Right renal cortex interstitium (tissue), 3 donors: ENCODE measurements around the gene MYRIP. TPM values are rescaled to one million over a fixed set of nuclear protein-coding genes. Genes with fewer than 3 reads are reported as not detected.

Experiments used
- DNase-seq, 3 donors: peaks; one replicate each; pipeline ENCODE4 v3.0.0-alpha.2; 2013; ENCODE audit warnings: low read depth in 3 of 3, low spot score in 2 of 3
- polyA plus RNA-seq, 3 donors: library from polyadenylated mRNA; unstranded; fragments of 120-200 nt; gene quantifications; one replicate each; pipeline ENCODE4 v1.2.1, GENCODE V29; 2013; ENCODE audit not compliant: insufficient read length in 3 of 3

Gene MYRIP
- polyA plus RNA-seq, 3 donors = 1.7 to 2.5 (median 2.1) TPM

DNA sequence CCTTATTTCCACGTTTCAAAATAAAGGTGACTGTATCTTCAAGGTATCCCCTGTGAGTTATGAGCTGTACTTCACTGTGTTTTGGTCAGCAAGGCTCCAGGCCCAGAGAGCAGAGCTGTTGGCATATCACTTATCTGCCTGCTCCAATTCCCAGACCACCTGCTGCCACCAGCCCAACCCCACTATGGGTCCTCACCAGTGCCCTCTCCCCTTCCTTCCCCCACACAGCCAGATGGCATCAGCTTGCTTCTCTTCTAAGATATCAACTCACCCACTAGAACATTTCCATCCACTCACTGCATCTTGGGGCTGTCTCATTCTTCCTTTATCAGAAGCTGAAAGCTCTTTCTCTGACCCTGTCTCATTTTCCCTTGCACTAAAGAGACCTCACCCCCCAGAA lies 363.2 kb downstream of the MYRIP start:
- DNase-seq = no peak

DNA sequence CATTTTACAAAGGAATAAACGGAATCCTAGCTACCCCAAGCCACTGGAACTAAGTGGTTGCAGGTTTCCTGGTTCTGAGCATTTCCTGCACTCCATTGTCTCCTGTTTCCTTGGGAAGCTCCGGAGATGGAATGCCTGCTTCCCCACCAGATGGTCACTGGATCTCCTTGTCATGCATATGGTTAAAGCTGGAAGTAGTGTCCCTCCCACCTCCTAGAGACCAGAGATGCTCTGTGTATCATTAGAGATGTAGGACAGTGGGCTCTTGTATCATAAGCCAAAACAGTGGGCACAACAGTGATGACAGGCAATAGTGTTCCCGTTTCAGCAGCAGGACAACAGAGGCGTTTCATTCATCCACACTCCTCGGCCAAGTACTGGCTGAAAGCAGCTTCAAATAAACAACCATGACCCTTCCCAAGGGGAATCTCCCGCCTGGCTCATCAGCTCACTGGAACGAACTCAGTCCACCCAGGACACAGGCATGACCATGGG lies 363.9 kb downstream of the MYRIP start:
- DNase-seq = no peak

DNA sequence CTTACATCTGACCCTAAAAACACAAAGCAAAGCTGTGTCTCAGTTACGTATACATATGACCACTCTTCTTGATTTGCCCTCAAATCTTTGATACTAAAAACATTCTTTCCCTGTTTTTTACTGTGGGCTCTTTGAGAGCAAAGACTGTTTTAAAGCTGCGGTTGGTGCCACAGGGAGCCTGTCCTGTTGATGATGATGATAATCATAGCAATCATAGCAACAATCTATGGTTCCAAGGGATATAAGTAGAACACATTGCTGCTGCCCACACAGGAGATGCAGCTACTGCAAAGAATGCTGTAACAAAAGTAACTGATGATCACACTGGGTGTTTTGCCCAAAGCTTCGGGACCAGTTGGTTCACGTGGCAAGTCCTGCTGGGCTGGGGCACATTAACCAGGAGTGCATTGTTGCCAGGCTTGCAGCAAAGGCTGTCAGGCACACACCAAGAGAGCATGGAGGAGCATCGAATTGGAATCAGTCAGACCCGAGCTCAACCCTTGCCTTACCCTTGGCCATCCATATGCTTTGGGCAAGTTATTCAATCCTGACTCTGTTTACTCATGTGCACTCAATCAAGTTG lies 368.7 kb downstream of the MYRIP start:
- no peak for DNase-seq

DNA sequence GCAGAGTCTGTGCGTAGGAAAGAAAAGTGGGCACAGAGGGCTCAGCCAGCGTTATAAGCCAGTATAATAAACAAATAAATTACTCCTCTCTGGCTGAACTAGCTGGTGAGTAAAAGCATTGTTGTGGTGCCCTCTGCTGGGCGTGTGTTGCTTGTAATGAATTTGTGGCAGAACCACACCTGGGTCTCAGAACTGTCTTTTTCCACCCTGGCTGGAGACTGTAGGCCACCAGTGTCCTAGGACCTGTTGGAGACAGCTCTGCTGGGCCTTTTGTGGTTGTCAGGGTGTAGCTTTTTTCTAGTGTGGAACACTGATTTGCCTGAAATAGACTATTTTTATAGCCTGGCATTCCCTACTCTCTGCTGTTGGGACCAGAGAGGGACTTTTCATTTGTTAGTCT lies 369.6 kb downstream of the MYRIP start:
- DNase-seq = peak; percentile 47 to 61 (median 60)

DNA sequence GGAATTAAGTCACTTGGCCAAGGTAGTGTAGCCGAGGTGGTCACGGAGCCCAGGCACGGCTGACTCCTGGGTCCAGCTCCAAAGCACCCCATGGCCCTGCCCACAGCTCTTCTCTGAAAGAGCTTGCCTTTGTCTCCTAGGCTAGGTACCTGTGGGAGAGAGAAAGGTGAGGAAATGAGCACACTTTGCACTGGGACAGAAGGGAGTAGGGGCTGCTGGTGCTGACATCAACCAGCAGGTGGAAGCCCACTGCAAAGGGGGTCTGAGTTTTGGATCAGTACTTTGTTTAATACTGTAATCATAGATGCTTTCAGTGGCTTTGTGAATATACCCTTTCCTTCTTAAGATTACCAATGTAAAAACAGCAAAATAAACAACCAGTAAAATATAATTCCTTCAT lies 371.8 kb downstream of the MYRIP start:
- no peak for DNase-seq

DNA sequence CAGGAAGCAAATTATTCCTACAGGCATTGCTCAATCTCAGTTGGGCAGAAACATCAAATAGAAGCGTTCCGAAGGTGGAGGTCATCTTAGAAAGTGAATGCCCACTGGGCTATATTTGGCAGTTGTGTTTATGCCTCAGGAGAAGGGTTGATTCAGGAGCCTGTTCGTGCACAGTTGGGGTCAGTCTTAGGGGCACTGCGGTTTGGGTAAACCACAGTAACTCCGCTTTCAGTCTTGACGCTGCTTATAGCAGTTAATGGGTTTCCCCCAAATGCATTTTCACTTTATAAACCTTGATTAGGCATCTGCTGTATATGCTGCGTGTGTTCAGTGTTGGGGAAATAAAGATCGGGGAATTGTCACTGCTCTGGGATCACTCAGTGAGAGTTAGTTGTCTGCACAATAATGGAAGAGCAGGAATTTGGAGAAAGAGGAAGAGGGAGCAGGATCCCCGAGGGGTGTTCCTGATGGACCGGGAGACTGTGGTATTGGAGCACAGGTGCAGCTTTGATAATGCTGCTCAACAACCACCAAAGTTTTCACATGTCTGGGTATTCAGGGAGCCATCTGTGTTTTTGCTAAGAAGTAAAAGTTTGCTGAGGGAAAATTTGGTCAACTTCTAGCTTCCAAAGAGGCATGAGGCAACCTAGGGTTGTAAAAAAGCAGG lies 375.8 kb downstream of the MYRIP start:
- DNase-seq = no peak

DNA sequence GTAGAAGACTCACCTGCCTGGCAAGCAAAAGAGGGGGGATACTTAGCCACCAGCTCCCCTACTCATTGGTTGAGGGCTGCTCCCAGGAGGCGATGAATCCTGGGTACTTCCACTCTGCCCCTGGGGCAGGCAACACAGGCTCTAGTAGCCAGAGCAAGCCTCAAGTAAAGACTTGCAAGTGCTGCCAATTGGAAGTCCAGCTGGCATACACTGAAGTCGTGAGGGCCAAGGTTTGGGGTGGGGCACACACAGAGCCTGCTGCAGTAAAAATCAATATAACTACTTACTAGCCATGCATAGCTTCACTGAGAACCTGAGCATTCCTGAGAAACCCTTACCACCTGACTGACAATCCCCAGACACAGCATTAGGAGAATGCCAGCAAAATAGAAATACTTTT lies 377.1 kb downstream of the MYRIP start:
- DNase-seq = no peak

DNA sequence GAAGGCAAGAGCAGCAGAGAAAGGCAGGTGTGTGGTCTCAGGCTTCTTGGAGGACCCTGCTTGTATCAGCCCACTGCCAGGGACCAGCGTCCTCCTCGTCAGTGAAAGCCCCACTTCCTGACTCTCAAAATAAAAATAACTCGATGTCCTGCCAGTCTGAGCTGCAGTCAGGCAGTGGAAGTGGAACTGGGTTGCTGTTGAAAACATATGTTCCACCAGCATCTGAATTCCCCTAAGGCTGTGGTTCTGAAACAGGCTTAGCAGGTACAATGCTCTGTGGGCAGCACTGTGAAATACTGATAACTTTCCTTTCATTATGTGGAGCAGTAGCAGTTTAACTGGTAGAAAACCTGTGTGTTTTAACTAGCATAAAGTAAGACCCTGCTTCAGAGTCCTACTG lies 378.5 kb downstream of the MYRIP start:
- no peak for DNase-seq

DNA sequence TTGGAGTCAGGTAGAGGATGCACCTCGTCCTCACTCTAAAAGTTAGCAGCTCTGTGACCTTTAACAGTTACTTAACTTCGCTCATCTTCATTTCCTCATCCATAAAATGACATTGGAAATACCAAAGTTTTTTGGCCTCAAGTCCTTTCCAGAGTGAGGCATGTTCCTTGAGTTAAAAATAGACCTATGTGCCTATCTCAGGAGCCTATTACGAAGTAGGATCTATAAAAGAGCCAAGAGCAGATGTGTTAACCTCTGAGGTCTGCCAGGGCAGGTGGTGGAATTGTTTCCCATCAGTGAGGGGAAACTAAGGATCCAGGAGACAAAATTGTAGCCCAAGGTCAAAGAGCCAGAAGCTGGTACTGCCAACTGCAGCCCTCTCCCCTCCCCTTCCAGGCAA lies 379.7 kb downstream of the MYRIP start:
- DNase-seq = no peak

DNA sequence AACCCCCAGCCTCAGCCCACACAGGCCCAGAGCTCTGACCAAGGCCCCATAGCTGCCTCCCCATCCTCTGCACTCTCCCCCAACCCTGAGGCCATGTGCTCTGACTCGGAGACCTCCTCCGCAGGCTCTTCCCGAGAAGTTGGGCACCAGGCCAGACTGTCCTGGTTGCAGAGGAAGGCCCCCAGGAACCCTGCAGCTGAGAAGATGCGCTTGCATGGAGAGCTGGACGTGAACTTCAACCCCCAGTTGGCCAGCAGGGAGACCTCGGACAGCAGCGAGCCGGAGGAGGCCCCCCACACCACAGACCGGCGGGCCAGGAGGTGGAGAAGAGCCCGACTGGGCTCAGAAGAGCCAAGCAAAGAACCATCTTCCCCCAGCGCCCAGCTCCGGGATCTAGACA lies 380.6 kb downstream of the MYRIP start:
- no peak for DNase-seq

DNA sequence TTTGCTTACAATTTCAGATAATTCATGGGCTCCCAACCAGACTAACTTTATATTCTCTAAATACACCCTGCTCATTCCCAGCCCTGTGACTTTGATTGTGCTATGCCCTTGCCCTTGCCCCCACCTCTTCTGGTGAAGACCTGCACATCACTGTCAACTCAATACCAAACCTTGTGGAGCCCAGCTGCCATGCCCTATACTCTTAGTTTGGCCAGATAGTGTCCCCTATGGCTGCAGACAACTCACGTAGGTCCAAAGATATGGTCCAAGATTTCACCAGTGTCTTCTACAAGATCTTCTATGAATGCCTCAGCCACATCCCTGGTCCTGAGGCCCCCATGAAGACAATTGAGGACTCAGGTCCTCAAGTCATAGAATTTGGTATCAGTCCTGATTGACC lies 381.8 kb downstream of the MYRIP start:
- no peak for DNase-seq

DNA sequence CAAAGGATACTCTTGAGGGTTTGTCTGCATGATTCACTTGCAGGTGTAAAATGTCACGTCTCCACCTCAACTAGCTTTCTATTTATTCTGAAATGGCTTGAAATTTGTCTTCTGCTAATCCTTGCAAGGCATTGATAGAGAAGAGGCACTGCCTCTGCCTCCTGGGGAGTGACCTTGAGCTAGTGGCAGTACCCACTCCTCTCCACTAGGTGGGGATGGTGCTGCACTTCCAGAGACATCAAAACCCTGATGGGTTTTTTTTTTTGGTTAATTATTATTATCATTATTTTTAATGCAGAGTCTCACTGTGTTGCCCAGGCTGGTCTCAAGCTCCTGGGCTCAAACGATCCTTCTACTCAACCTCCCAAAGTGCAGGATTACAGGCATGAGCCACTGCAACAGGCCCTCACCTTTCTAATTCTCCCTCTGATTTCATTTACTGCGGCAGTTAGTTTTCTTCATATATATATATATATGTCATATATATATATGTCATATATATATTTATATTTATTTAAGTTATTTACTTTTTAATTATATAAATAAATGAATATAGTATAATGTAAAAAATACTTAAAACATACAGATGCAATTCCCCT lies 382.5 kb downstream of the MYRIP start:
- DNase-seq = no peak

DNA sequence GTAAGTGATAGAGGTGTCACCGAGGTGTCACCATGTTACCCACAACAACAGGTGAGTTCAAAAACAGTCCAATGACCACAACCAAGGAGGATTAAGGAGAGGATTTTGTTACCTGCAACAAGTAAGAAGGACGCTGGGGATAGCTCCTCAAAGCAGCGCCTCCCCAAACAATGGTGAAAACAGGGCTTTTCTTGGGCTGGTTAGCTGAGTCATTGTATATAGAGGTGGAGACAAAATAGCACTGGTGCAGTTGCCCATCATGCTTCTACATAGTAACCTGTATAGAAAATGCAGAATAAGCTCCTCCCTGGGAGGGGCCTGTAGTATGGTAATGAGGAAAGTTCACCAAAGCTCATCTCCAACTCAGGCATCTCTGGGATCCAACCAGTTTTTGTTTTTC lies 383.2 kb downstream of the MYRIP start:
- DNase-seq = no peak

DNA sequence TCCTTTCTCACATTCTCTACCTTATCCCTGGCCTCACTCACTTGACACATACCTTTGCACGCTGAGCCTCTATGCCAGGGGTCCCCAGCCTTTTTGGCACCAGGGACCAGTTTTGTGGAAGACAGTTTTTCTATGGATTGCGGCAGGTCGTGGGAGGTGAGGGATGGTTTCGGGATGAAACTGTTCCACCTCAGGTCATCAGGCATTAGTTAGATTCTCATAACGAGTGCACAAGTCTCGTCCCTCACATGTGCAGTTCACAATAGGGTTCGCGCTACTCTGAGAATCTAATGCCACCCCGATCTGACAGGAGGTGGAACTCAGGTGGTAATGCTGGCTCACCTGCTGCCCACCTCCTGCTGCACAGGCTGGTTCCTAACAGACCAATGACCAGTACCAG lies 387.6 kb downstream of the MYRIP start:
- DNase-seq = no peak

DNA sequence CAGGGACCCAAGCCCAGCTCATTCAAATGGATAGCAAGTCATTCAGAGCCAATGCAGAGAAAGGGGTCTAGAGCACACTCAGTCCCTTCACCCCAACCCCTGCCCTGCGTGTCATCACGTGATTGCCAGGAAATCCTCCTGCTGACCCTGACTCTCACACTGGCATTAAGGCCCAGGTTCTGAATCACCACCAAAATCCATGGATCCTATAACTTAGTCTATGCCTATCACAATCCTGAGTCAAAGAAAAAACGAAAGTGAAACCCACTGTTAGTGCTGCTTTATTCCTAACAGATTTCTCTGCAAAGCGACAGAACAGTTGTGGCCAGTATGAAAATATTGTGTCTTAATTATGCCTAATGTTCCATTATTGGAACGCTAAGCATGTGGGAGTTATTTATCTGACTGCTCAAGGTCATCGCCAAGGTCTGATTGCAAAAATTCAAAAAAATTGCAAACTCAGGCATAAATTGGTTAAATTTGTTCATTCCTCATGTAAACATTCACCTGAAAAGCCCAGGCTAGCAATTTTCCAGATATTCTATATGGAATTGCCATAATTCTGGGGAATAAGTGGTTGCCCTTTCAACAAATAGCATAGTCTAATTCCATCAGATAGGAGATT lies 391.4 kb downstream of the MYRIP start:
- no peak for DNase-seq

DNA sequence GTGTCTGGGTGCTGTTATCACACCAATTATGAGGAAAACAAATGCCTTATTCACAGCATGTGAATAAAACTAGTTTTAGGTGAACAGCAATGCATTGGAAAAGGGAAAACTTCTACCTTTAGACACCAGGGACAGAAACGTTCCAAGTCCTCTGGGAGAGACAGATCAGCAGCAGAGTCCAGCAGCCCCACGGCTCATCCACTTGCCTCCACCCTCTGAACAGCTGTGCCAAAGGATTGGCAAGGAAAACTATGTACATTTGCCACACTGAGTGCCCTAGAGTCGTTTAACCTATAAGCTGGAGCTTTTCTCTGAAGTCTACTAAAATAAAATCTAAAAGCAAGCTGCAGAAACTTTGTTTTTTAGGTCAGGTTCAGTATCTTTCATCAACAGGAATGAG lies 392.4 kb downstream of the MYRIP start:
- no peak for DNase-seq

DNA sequence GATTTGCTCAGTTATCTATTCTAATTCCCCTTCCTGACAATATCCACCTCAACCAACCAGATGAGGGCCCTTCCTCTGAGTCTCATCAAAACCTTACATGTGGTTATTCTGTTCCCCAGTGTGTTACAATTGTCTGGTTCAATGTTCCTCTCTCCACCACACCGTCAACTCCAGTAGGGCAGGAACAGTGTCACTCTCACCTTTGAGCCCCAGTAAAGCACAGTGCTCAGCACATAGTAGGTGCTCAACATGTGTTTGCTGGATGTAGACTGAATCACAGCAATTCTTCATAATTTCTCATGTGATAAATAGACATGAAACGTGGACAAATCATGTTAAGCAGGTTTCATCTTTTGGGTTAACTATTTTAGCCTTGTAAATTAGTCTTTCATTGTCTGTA lies 397.1 kb downstream of the MYRIP start:
- no peak for DNase-seq

DNA sequence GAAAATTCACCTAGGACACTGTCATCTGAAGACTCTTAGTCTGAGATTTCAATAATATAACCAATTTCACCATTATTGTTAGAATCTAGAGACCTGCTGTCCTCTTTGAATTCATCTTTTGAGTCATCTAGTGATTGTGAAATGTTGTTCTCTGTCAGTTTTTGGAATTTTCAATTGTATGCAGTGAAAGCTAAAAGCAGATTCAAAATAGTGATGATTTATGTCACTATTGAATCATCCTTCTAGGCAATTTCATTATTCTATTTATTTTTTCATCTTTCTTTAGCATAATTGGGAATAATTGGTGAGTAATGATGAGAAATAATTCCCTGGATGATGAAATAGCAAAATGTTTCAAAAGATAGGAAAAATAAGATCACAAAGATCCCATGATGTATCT lies 398.4 kb downstream of the MYRIP start:
- no peak for DNase-seq

DNA sequence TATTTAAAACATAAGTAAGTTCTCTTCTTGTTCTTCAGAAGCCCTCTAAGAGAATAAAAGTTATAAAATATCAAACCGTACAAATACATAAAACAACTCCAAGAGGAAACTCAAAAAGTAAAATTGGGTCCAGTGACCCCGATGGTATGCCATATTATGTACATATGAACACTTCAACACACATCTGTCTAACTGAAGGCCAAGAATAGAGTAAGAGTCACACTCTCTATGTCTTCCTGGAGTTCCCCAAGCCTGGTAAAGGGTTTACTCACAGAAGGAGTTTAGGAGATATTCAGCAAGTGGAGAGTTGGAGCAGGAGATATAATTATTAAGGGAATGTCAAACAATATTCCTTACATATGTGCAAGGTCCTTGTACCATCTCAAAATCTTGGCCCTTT lies 398.8 kb downstream of the MYRIP start:
- DNase-seq = no peak

DNA sequence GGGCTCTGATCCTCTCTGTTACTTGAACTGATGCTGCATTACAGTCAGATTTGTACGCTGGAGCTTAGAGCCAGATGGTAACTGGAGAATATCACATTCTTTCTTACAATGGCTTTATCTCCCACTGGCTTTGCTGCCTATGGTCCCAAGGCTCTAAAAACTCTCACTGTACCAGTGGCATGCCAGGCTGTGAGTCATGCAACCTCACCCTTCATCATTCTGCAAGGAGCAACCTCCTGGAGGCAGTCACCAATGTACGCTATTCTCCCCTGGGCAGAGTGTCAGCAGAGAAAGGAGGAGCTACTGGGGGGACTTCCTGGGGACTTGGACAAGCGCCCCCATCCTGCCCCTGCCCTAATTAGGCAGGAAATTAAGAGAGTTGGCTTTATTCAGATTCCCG lies 402.2 kb downstream of the MYRIP start:
- no peak for DNase-seq

DNA sequence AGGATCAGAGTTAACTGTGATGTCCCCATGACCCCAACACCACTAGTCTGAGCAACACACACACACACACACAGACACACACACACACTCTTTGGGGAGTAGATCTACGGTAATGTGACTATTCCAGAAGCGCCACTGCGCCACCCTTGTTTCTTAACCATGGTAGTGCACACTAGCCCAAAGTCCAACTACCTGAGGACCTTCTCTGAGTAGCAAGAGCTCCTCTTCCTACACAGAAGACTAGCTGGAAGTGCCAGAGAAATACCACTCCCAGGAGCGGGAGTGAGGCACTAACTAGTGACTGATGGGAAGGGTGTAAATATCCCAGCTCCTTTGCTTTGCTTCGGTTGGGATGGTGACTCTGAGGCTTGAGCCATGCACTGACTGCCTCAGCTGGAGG lies 404.1 kb downstream of the MYRIP start:
- no peak for DNase-seq

DNA sequence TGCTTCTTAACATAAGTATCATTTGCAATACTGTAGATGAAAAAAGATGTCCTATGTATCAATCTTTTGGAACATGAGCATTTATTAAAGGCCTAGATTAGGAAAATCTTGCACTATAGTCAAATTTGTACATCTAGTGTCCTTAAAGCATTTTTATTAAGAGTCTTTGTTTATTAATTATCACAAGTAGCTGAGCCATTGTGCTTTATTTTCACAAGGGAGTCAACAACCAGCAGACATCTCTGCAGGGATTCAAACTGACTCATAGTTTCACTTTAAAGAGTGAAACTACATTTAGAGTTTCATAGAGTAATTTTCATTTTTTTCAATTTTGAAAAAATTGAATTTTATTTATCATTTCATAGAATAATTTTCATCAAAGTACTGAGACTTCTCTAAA lies 405.6 kb downstream of the MYRIP start:
- DNase-seq = no peak
